Natural killer cell (primary cell): ENCODE data around the gene LCN6. TPM values are rescaled to one million over a fixed set of nuclear protein-coding genes. Genes with fewer than 3 reads are reported as not detected.

ENCODE experiments used
- ATAC-seq, 3 donors: fragments of 150-1000 bp in 2 of 3; fragments of 200-7000 bp in 1 of 3; cut with Tn5 transposase; 1 replicate in 1 of 3; 2 replicates in 2 of 3; pipeline ENCODE4 v1.10.0; 2021; ENCODE audit warnings: mild to moderate bottlenecking in 2 of 3, moderate library complexity in 2 of 3
- DNase-seq, 2 donors: peaks; one replicate each; pipeline versions ENCODE4 v3.0.0 to v3.0.0-alpha.2; 2013 to 2021; ENCODE audit warnings: mixed read lengths in 1 of 2
- H3K27ac ChIP-seq: one replicate; pipeline ENCODE4 v1.5.1; 2013; ENCODE audit warnings: mild to moderate bottlenecking, low read length
- H3K27me3 ChIP-seq: one replicate; pipeline ENCODE4 v1.6.1; 2013; ENCODE audit warnings: low read length; ENCODE audit not compliant: control insufficient read depth, insufficient read depth
- H3K36me3 ChIP-seq: one replicate; pipeline ENCODE4 v1.6.1; 2013; ENCODE audit warnings: low read length; ENCODE audit not compliant: control insufficient read depth, insufficient read depth
- H3K4me1 ChIP-seq: one replicate; pipeline ENCODE4 v1.6.1; 2013; ENCODE audit warnings: low read length; ENCODE audit not compliant: control insufficient read depth, insufficient read depth
- H3K4me3 ChIP-seq: one replicate; pipeline ENCODE4 v1.5.1; 2013; ENCODE audit warnings: low read length
- H3K9me3 ChIP-seq: one replicate; pipeline ENCODE4 v1.6.1; 2013; ENCODE audit warnings: low read length; ENCODE audit not compliant: control insufficient read depth, insufficient read depth
- H3K27ac Mint-ChIP-seq, 2 donors: one replicate each; pipeline ENCODE4 v1.8.0; 2022; ENCODE audit warnings: mild to moderate bottlenecking in 2 of 2, mixed read lengths in 2 of 2, moderate library complexity in 1 of 2
- H3K27me3 Mint-ChIP-seq, 2 donors: one replicate each; pipeline ENCODE4 v1.8.0; 2022; ENCODE audit warnings: low read depth in 2 of 2, mixed read lengths in 2 of 2
- H3K36me3 Mint-ChIP-seq: one replicate; pipeline ENCODE4 v1.8.0; 2022; ENCODE audit warnings: mixed read lengths
- H3K4me1 Mint-ChIP-seq, 2 donors: one replicate each; pipeline ENCODE4 v1.8.0; 2022; ENCODE audit warnings: mixed read lengths in 2 of 2
- H3K4me3 Mint-ChIP-seq: one replicate; pipeline ENCODE4 v1.8.0; 2022; ENCODE audit warnings: mild to moderate bottlenecking, moderate library complexity, mixed read lengths
- H3K9me3 Mint-ChIP-seq, 2 donors: one replicate each; pipeline ENCODE4 v1.8.0; 2022; ENCODE audit warnings: mixed read lengths in 2 of 2
- CTCF ChIP-seq: fragments of 200-600 bp; IDR thresholded peaks from one replicate; pipeline ENCODE4 v1.8.0; 2022; ENCODE audit warnings: antibody characterized with exemption
- WGBS: methylation state at CpG from one replicate; pipeline ENCODE4 v1.1.7; 2013; ENCODE audit warnings: missing lambda C conversion rate; ENCODE audit not compliant: insufficient coverage; 5-methylcytosine and 5-hydroxymethylcytosine counted together
- intact Hi-C: fragments of 100-400 bp; cut with micrococcal nuclease; formaldehyde crosslinking; loops from one replicate; pipeline ENCODE4 v1.14.2; 2022
- total RNA-seq, 4 donors: library from RNA; stranded (reverse); fragments of 120-200 nt in 1 of 4; gene quantifications; one replicate each; pipeline versions ENCODE4 v1.2.3 to v1.2.4, GENCODE V29; 2013 to 2022

The LCN6 gene
- total RNA-seq, 3 donors from 2014 or later (not counting 1 experiment from before 2014, with no cell fraction given), result not detected

DNA sequence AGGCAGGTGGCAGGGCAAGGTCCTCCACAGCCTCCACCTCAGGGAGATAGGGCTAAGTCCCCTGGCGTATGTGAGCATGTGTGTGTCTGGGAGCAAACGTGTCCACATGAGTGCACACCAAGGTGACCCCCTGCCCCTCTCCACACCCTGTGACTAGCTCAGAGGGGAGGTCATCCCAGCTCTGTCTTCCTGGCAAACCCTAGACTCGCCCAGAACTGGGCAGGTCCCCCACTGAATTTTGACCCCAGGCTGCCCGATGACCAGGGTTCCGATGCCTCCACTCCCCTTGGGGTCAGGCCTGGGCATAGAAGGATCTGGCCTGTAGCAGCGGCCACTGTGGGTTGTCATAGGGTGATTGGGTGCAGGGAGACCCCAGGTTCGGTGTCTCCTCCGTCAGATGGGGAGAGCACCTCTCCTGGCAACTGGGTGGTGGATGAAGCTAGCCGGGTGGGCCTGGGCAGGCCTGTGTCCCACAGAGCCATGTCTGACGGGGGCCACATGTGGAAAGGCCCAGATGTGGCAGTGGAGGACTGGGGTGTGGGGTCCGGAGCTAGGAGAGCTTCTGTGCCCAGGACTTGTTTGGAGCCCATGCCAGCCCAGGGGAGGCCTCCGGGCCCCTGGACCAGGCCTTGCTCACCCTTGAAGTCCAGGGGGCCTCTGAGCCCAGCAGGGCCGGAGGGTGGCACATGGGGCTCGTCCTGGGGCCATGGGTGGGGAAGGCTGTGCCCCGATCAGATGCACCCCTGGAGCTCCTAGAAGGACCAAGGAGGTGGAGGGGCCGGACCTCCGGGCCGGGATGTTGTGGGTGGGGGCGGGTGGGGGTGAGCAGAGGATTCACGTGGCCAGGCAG is 29.8 kb downstream of the LCN6 start:
- ATAC-seq (peak in 1 of 3 donors; percentile 2), DNase-seq (no peak)
- H3K4me3 ChIP-seq, result no peak overlapping the region
- Mint-ChIP-seq H3K27ac (no peak overlapping the region), H3K9me3 (no peaks in the 10 kb centered on the region), H3K36me3 (no peaks in the 10 kb centered on the region), H3K4me1 (peaks cover 0 to 1% of the 10 kb centered on the region in 2 donors), H3K27me3 (peaks cover 7 to 10% of the 10 kb centered on the region in 2 donors), H3K4me3 (no peak overlapping the region)
- H3K9me3 ChIP-seq, result no peaks in the 10 kb centered on the region
- H3K27me3 ChIP-seq, result peaks cover 7% of the 10 kb centered on the region
- intact Hi-C loops, result no loop called here
- H3K4me1 ChIP-seq, result peaks cover 10% of the 10 kb centered on the region
- WGBS, result 68% methylated on average over 20 of the region's 20 CpGs
- H3K27ac ChIP-seq, result no peak overlapping the region
- H3K36me3 ChIP-seq, result peaks cover 16% of the 10 kb centered on the region
- TF ChIP-seq CTCF, result no peak

GRCh38 chr9:136717399-136717798 is 30.9 kb downstream of the LCN6 start:
- no peak overlapping the region for H3K4me3 Mint-ChIP-seq
- WGBS, result 87% methylated on average over 16 of the region's 16 CpGs

DNA sequence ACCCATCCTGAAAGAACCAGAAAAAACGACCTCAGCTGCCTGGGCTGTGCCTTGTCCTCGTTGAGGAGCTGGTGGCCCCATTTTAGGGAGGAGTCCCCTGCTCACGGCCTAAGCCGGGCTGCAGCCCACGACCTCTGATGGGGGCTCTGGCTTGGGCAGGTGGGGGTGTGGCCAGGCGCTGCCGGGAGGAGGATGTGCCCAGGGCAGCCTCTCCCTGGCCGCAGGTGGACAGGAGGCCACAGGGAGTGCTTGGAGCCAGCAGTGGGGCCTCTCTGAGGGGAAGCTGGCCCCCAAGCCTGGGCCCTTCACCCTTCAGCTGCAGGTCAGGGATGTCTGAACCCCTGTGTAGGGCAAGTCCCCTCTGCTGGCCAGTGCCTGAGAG is 33.4 kb downstream of the LCN6 start:
- no peak overlapping the region for H3K27ac Mint-ChIP-seq
- Histone ChIP-seq H3K4me1 (peaks cover 24% of the 10 kb centered on the region), H3K4me3 (no peak overlapping the region), H3K27me3 (peaks cover 14% of the 10 kb centered on the region), H3K27ac (no peak overlapping the region), H3K36me3 (no peaks in the 10 kb centered on the region), H3K9me3 (no peaks in the 10 kb centered on the region)
- H3K4me1 Mint-ChIP-seq, result peaks cover 6 to 7% of the 10 kb centered on the region in 2 donors
- no peak for TF ChIP-seq CTCF
- 36% methylated on average over 8 of the region's 8 CpGs for WGBS
- no peaks in the 10 kb centered on the region for H3K36me3 Mint-ChIP-seq
- peaks cover 24 to 29% of the 10 kb centered on the region in 2 donors for H3K27me3 Mint-ChIP-seq
- no peak overlapping the region for H3K4me3 Mint-ChIP-seq
- intact Hi-C loops, result no loop called here
- DNase-seq (no peak), ATAC-seq (no peak)
- no peaks in the 10 kb centered on the region for H3K9me3 Mint-ChIP-seq

More at GRCh38 chr9:136717399-136717798, 30.9 kb downstream of the LCN6 start:
- DNase-seq, result no peak
- intact Hi-C loops, result no loop called here
- H3K36me3 ChIP-seq, result peaks cover 5% of the 10 kb centered on the region
- ATAC-seq, result no peak
- TF ChIP-seq CTCF, result no peak
- Mint-ChIP-seq H3K27ac (no peak overlapping the region), H3K4me1 (no peaks in the 10 kb centered on the region), H3K36me3 (no peaks in the 10 kb centered on the region), H3K9me3 (no peaks in the 10 kb centered on the region), H3K27me3 (peaks cover 7 to 12% of the 10 kb centered on the region in 2 donors)
- H3K4me1 ChIP-seq, result peaks cover 18% of the 10 kb centered on the region
- H3K9me3 ChIP-seq, result no peaks in the 10 kb centered on the region
- no peak overlapping the region for H3K4me3 ChIP-seq
- peaks cover 14% of the 10 kb centered on the region for H3K27me3 ChIP-seq
- no peak overlapping the region for H3K27ac ChIP-seq
